Measurements from ENCODE around the gene CDHR1.

CDHR1 gene

DNA sequence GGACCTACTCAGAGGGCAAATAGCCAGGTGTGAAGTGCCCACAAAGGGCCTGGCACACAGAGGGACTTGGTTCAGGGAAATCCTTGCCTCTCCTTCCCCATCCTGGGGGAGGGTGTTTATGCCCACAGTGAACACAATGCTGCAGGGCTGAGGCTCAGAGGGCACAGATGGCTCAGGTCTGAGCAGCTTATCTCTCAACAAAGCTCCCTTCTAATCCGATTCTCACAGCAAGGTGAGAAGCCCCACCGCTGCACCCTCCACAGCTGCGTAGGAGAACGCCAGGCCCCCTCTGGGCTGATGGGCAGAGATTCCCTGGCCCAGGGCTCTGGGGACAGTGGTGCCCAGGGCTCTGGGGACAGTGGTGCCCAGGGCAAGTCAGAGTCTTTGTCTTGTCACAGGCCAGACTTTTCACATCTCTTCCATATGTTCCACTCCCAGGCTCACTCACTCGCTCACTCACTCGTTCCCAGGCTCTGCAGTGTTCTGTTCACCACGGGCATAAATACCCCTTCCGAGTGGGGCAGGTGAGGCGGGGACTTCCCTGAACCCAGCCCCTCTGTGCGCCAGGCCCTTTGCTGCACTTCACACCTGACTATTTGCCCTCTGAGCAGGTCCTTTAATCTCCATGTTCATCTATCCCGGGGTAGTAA lies 8.7 kb upstream of the CDHR1 start:
- TF ChIP-seq, protein P1, sequence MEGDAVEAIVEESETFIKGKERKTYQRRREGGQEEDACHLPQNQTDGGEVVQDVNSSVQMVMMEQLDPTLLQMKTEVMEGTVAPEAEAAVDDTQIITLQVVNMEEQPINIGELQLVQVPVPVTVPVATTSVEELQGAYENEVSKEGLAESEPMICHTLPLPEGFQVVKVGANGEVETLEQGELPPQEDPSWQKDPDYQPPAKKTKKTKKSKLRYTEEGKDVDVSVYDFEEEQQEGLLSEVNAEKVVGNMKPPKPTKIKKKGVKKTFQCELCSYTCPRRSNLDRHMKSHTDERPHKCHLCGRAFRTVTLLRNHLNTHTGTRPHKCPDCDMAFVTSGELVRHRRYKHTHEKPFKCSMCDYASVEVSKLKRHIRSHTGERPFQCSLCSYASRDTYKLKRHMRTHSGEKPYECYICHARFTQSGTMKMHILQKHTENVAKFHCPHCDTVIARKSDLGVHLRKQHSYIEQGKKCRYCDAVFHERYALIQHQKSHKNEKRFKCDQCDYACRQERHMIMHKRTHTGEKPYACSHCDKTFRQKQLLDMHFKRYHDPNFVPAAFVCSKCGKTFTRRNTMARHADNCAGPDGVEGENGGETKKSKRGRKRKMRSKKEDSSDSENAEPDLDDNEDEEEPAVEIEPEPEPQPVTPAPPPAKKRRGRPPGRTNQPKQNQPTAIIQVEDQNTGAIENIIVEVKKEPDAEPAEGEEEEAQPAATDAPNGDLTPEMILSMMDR (IDR thresholded peaks at IDR 0.05; ENCODE audit: low read depth, low read length), result no peak
- H3K4me3 ChIP-seq (ENCODE audit: low read depth, low read length), result no peak overlapping the region

DNA sequence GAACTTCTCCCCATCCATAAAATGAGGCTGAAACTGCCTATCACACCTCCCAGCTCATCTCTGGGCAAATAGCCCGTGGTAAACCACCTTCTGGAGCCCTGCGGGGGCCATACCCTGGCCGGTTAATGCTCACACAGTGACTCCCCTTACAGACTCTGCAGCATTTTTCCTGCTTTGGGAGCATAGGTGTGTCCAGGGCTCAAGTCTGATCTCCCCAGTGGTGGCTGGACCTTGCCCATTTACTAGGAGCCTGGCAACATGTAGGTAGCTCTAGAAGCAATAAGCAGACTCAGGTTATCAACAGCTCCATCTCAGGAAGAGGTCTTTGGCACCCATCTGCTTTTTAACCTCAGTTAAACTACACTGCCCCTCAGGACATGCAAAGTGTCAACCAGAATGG lies 5.5 kb upstream of the CDHR1 start:
- TF ChIP-seq, protein P1 (IDR thresholded peaks at IDR 0.05; ENCODE audit: low read depth, low read length), result no peak
- H3K4me3 ChIP-seq (ENCODE audit: low read depth, low read length), result no peak overlapping the region

DNA sequence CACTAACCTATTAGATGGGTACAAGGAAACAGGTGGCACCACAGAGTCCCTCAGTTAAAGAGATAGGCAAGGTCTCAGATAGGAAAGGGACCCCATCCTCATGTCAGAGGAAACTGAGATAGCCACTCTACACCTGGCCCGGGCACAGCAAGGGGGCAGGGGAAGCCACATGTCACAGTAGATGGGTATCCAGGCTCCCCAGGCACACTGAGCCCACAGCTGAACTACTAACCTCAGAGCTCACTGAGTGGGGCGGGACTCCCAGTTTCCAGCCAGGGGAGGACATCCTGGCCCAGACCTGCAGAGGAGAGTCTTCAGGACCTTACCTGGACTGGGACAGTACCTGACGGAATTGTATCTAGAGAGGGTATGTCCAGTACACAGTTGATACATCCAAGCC lies 3.7 kb upstream of the CDHR1 start:
- TF ChIP-seq, protein P1 (IDR thresholded peaks at IDR 0.05; ENCODE audit: low read depth, low read length), result no peak
- no peak overlapping the region for H3K4me3 ChIP-seq (ENCODE audit: low read depth, low read length)

DNA sequence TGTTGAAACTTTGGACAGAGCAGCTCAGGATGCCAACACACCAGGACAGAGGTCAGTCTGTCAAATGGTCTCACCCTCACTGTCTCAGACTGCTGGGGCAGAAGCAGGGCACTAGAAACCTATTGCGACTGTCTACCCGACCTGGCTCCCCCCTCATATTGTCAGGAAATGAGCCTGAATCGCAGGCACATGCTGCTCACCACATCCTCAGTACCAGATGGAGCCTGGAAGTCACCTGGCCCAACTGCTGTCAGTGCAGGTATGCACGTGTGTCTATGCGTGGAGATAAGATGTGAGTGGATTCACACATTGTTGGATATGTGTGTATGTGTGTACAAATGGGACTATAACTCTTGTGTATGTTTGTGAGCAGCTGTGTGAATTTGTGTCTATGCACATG lies 3.2 kb upstream of the CDHR1 start:
- H3K4me3 ChIP-seq (ENCODE audit: low read depth, low read length), result no peak overlapping the region

DNA sequence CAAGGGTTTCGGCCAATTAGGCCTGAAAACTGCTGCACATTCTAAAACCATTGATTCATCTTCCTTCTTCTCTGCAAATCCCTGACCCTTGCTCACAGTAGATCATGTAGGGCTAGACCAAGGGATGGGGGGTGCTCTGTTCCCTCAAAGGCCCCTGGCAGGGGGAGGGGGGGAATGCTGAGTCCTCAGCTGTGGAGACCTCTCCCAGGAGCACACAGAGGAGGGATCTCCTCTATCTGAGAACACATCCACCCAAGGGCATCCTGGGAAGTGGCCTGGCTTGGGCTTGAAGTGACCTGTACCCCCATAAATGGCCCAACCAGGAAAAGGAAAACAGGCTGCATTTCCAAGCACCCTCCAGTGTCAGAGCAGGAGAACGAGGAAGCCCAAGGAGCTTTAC lies 1.0 kb upstream of the CDHR1 start:
- TF ChIP-seq, protein P1 (IDR thresholded peaks at IDR 0.05; ENCODE audit: low read depth, low read length), result no peak
- no peak overlapping the region for H3K4me3 ChIP-seq (ENCODE audit: low read depth, low read length)

More for the DNA sequence above, 3.2 kb upstream of the CDHR1 start:
- TF ChIP-seq, protein P1 (IDR thresholded peaks at IDR 0.05; ENCODE audit: low read depth, low read length), result no peak

DNA sequence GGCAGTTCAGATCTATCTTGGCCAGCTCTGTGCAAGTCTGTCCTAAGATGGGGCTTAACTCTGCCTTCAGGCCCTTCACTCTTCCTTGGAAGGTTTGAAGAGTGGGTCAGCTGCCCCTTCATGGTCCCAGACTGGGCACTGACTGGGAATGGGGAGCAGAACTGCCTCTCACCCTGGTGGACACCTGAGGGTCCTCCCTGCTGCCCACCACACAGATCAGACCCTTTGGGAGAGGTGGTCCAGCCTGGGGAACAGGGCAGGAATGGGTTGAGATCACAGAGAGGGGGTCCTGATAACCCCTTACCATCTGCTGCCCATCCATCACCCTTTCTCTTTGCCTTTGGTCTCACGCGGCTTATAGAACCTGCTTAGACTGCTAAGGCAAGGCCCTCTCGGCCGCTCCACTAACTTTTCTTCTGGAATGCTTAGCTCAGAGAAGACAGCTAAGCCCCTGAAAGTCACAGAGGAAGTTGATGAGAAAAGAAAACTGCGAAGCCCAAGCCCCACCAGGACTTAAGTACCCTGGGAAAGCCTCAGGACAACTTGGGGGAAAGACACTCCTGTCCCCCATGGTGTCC lies 402 bp upstream of the CDHR1 start:
- no peak overlapping the region for H3K4me3 ChIP-seq (ENCODE audit: low read depth, low read length)
- TF ChIP-seq, protein P1 (IDR thresholded peaks at IDR 0.05; ENCODE audit: low read depth, low read length), result no peak

DNA sequence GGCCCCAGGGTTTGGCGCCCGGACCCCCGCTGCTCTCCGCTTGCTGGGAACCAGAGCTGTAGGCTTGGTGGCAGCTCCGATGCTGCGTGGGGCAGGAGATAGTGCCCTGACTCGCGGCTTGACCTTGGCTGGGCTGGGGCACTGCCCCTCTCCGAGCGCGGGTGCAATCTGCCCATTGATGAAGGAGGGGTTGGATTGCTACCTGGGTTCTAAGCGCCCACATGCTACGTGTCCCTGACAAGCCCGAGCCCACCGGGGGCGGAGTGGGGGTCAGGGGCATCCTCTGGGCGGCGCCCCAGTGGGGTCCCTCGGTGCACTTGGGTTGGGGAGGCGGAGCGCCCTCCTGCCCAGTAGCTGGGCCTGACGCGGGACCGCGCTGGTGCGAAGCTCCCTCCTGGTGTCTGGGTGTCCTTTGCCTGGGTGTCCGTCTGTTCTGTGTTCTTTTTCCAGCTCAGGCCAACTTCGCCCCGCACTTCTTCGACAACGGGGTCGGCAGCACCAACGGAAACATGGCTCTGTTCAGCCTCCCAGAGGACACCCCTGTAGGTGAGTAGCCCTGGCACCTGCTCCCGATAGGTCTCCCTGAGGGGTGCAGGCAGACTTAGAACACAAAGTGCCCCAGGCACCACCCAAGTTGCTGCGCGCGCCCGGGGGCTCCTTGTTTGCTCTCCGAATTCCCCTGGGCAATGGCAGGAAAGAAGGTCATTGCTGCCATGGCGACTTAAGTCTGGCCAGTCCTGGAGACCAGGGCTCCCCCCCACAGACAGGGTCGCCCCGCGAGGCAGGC lies 900 bp downstream of the CDHR1 start:
- H3K4me3 ChIP-seq (ENCODE audit: low read depth, low read length), result no peak overlapping the region
- TF ChIP-seq, protein P1 (IDR thresholded peaks at IDR 0.05; ENCODE audit: low read depth, low read length), result no peak
